ENCODE data around the gene ACOX1. TPM values are rescaled to one million over a fixed set of nuclear protein-coding genes. Genes with fewer than 3 reads are reported as not detected.

Gene ACOX1
- total RNA-seq, 1 donor from 2014 or later = 66.0 TPM

DNA sequence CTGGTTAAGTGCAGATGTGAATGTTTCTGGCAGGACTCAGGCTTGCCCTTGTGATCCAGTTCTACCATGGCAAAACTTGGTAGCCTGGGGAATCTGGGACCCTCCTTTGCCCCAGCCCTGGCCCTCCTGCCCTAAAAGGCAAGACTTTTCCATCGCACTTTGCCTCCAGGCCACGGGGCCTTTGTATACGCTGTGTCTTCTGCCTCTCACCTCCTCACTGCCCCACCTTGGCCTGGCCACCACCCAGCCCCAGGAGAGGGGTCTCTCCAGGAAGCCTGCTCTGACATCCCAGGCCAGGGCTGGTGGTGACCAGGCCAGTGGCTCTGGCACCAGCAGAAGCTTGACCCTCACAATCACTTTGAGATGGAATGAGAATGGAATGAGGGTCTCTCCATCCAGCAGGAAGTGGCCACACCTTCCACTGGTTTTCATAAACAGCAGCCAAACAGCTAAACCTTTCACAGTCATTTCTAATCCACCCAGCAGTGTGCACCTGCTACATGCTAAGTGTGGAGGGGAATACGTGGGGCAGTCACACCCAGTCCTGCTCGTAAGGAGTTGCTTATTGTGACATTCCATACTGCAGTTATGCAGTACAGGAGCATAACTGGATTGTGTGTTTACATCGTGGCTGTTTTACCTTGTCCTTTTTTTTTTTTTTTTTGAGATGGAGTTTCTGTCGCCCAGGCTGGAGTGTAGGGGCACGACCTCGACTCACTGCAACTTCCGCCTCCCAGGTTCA, 72.7 kb downstream of the ACOX1 start:
- ATAC-seq = peak; percentile 35

GRCh38 chr17:75904749-75905521, 74.0 kb downstream of the ACOX1 start, which contains the start of gene MRPL38:
Gene MRPL38 (minus strand): TSS chr17:75904884. CDS start chr17:75904875, 9 bp downstream.
- peak; percentile 95 for ATAC-seq

DNA sequence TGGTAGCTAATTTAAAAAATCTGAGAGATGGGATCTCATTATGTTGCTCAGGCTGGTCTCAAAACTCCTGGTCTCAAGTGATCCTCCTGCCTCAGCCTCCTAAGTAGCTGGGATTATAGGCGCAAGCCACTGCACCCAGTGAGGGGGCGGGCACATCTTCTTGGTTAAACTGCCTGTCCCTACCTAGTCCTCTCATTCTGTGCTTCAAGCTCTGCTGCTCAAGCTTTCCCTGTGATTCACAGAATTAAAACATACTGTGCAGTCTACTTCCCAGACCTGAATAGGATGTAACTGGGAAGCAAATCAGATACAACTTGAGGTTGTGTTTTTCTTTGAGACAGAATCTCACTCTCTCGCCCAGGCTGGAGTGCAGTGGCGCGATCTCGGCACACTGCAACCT, 76.6 kb downstream of the ACOX1 start:
- ATAC-seq = no peak

- ATAC-seq = no peak
Observed at GRCh38 chr17:75901727-75902126, 77.2 kb downstream of the ACOX1 start.

- no peak for ATAC-seq
Observed at GRCh38 chr17:75900691-75901533, 78.1 kb downstream of the ACOX1 start.

DNA sequence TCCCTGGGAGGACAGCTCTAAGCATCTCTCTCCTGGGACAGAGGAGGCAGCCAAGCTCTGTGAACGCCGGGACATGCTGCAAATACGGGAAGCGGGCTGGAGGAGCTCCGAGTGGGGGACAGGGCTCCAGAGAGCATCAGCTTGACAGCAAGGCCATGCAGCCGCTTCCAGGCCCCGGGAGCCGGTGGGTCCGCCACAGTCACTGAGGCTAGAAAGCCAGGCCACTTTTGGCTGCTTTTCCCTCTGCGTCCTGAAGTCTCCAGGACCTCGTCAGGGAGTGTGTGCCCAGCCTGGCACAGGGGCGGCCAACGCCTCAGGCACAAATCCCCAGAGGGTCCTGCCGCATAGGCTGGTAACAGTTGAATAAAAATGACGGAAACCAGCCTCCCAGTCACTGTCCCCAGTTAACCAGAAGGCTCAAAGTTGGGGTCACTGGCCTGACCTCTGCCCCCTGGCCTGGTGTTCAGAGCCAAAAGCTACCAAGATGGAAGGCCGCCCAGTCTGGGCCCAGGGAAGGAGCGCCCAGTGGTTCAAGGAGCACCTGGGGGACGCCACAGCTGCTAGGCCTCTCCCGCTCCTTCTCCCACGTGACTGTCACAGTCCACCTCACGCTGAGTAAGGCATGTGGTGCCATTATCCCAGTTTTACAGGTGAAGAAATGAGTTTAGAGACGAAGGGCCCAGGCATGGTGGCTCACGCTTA, 79.0 kb downstream of the ACOX1 start:
- no peak for ATAC-seq

- ATAC-seq = no peak
Observed at GRCh38 chr17:75899353-75899752, 79.6 kb downstream of the ACOX1 start.

DNA sequence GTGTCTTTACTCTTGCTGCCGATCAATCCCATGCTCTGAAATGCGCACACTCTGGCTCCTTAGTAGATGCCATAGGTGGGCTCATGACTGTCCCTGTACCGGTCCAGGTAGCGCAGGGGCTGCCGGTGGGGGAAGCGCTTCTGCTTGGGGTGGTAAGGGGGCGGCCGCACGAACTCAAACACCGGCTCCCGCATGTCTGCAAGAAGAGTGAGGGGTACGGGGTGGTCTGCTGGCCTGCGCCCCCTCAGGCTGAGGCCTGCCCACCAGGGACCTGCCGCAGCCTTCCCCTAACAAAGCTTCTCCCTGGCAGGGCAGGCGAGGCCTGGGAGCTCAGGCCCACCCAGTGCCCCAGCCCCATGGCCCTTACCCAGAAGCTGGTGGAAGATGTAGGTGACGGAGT, 80.2 kb downstream of the ACOX1 start:
- no peak for ATAC-seq

DNA sequence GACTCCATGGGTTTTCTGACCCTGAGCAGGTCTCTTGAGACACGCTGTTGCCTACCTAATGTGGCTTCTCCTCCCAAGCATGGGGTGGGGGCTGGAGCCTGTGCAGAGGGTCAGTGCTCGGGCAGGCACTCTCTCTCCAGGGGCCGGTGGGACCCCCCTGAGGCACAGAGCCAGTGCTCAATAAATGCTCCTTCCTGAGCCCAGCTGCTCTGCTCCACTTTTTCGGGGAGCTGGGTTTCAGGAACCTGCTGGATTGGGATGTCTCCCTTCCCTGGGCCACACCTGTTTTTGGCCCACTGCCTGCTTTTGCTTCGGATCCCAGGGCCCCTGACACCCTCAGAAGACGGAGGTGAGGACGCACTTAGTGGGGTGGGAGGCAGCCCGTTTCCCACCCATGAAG, 80.9 kb downstream of the ACOX1 start:
- ATAC-seq = no peak

DNA sequence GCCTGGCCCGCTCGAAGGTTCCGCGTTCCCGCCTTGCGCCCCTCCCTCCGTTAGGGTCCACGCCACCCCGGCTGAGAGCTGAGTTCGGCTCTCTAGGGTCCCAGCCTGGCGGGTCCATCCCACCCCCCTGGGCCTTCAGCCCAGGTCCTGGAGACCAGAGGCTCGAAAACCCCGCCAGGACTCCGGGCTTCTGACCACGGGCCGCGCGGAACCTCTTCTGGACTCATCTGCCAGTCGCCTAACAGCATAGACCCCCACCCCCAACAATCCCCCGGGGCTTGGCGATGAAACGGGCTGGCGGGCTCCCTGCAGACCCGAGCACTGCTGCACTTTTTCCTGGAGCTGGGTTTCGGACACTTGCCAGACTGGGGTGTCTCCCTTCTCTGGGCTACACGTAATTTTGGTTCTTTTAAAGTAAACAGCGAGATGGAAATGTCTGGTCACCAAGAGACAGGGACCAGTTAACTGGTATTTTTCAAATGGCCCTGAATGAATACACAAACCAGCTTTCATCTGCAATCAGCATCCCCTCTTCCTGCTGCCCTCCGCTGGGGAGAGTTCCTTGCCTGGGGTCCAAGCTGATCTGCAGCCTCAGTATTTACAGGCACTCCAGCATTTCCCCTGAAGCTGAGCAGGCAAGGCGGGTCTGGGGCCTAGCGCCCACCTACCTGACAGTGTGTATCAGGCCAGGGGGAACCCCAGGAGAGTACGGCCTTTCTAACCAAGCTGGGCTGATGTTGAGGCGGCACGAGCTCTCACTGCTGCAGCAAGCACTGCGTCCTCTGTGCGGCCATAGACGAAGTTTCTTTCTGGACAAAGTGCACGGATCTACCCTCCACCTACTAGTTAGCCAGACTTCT, 81.6 kb downstream of the ACOX1 start:
- no peak for ATAC-seq

DNA sequence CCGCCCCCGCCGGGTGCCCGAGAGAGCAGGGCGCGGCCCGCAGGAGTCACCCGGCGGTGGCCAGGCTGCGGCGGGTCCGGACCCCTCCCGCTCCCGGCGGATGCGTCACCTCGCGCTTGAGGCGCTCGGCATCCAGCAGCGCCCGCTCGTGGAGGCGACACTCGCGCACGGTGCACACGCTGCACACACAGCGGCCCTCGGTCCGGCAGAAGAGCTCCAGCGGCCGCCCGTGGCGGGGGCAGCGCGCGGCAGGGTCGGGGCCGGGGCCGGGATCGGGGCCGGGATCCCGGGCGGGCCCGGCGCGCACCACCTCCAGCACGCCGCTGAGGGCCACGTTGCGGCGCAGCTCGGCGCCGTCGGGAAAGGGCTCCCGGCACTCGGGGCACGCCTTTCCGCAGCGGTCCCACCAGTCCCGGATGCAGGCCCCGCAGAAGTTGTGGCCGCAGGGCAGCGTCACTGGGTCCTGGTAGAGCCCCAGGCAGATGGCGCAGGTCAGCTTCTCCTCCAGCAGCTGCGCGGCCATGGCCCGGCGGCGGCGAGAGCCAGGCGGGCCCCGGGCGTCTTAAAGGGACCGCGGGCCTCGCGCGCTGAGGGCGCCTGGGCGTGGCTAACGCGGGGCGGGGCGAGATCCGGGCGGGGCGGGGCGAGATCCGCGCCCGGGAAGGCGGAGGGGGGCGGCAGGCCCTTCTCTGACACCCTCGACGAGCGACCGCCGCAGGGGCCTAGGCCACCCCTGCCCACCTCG, 82.4 kb downstream of the ACOX1 start, which contains the start of gene TRIM65:
Gene TRIM65, minus strand, starts transcription at position 537 of the 745 bp plus-strand sequence. Its CDS starts 14 bp downstream, at position 523.
- ATAC-seq = peak; percentile 80

- ATAC-seq = peak; percentile 12
Observed at GRCh38 chr17:75895370-75896155, 83.4 kb downstream of the ACOX1 start.

DNA sequence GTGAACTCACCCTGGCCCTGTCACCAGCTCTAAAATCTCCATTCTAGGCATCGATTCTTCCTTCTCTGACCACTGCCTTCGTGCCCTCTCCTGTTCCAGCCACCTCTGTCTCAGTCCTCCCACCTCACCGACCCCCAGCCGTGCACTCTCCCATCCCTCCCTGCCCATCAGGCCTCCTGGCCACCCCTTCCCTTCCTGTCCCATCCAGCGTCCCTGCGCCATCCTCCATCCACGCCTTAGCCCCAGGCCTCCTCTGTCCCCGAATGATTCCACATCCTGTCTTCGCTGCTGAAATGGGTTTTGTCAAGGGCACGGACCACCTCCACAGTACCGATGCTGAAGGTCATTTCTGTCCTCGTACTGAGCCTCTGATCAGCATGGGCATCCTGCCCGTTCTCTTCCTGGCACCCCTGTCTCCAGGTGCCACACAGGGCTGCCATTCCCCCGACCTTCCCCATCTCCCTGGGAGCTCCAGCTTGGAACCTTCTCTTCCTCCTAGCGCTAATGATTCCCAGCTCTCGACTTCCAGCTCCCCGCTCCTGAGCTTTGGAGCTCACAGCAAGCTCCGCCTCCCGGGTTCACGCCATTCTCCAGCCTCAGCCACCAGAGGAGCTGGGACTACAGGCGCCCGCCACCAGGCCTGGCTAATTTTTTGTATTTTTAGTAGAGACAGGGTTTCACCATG, 84.8 kb downstream of the ACOX1 start:
- no peak for ATAC-seq

DNA sequence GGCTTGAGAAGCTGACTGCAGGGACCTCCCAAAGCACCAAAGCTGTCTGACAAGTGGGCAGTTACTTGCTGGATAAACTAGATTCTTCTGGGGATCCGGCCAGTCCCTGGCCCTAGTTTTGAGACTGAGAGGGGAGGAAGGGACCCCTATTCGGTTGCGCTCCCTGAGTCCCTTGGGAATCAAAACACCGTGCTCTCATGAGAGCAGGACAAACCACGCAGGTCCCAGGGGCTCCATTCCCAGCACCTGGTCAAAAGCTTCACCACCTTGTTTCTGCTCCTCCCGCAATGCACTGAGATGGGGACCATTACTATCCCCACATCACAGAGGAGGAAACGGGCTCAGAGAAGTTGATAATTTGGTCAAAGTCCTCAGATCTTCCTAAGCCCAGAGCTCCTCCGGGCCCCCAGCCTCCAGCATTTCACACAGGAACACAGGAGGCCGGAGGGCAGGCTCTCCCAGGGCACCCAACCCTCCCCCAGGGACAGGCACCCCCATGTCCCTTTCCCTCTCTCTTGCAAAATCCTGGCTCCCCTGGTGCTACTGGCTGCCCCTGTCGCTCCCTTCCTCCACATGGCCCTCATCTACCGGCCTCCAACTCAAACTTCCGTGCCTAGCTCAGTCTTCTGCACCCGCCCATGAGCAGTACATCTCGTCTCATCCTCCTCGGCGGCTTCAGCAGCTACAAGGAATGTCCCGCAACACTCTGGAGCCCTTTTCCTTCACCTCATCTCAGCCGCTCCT, 85.5 kb downstream of the ACOX1 start:
- no peak for ATAC-seq

- no peak for ATAC-seq
Observed at GRCh38 chr17:75892556-75893224, 86.3 kb downstream of the ACOX1 start.

GRCh38 chr17:75891605-75892555, 87.1 kb downstream of the ACOX1 start:
- ATAC-seq = no peak
